ENCODE data around the gene GCG.

- TF ChIP-seq CTCF (IDR thresholded peaks at IDR 0.05), result no peak
- no peak for TF ChIP-seq EZH2 (IDR thresholded peaks at IDR 0.05; ENCODE audit: borderline replicate concordance, insufficient read depth, low read depth, low read length, poor library complexity, severe bottlenecking)
Measured at GRCh38 chr2:162152147-162152546, at the start of gene GCG.

Data from B cell (primary cell).